ENCODE measurements around the gene KPNA3.

The KPNA3 gene

DNA sequence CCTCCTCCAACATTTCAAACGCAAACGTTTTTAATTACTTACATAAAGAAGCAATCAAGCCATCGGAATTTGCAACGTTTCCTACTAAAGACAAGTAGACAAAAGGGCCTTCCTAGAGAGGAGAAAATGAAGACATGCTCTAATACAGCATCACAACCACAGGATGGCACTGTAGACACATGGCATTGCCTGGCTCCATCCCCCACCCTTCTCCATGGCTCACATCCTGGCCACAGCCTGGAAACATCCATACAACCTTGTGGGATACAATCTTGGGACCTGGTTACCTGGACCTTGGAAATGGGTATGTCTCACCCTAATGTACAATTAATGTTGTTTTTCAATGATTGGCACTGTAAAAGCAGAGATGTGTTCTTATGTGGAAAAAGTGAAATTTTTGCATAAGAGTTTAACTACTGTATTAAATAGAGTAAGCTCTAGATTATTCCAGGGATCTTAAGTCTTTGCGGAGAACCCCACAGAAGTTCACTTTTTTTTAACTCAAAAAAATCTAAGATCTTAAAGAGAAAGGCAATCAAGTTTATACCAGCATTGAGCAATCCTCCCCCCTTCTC is 122.7 kb downstream of the KPNA3 start:
- Histone ChIP-seq H3K79me2 (ENCODE audit: control insufficient read depth, low read length) (peaks cover 3% of the 10 kb centered on the region), H3K36me3 (ENCODE audit: control insufficient read depth, low read length) (peaks cover 22% of the 10 kb centered on the region), H3K27me3 (ENCODE audit: control insufficient read depth, low read length) (no peaks in the 10 kb centered on the region), H3K4me3 (ENCODE audit: low read length) (no peak overlapping the region), H3K27ac (ENCODE audit: low read depth, low read length) (no peak overlapping the region), H4K20me1 (ENCODE audit: control insufficient read depth, insufficient read depth, low read depth, low read length) (no peaks in the 10 kb centered on the region), H3K9me2 (replicated peaks; ENCODE audit: control insufficient read depth, low read length) (no peaks in the 10 kb centered on the region), H3K9me3 (ENCODE audit: control insufficient read depth, insufficient read depth, low read length) (no peaks in the 10 kb centered on the region), H3F3A (ENCODE audit: control insufficient read depth, insufficient read depth) (0 out of 2 replicates have a peak, but pooled peaks cover 4% of the 10 kb centered on the region), H3K4me1 (ENCODE audit: control insufficient read depth, low read length) (no peaks in the 10 kb centered on the region), H3K4me2 (ENCODE audit: low read length) (no peak overlapping the region)
- TF ChIP-seq, protein P1, sequence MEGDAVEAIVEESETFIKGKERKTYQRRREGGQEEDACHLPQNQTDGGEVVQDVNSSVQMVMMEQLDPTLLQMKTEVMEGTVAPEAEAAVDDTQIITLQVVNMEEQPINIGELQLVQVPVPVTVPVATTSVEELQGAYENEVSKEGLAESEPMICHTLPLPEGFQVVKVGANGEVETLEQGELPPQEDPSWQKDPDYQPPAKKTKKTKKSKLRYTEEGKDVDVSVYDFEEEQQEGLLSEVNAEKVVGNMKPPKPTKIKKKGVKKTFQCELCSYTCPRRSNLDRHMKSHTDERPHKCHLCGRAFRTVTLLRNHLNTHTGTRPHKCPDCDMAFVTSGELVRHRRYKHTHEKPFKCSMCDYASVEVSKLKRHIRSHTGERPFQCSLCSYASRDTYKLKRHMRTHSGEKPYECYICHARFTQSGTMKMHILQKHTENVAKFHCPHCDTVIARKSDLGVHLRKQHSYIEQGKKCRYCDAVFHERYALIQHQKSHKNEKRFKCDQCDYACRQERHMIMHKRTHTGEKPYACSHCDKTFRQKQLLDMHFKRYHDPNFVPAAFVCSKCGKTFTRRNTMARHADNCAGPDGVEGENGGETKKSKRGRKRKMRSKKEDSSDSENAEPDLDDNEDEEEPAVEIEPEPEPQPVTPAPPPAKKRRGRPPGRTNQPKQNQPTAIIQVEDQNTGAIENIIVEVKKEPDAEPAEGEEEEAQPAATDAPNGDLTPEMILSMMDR (IDR thresholded peaks at IDR 0.05; ENCODE audit: low read depth, low read length, poor library complexity, severe bottlenecking) = peak; percentile 49
- no peak for TF ChIP-seq EZH2phosphoT487 (IDR thresholded peaks at IDR 0.05; ENCODE audit: borderline replicate concordance, low read length)

DNA sequence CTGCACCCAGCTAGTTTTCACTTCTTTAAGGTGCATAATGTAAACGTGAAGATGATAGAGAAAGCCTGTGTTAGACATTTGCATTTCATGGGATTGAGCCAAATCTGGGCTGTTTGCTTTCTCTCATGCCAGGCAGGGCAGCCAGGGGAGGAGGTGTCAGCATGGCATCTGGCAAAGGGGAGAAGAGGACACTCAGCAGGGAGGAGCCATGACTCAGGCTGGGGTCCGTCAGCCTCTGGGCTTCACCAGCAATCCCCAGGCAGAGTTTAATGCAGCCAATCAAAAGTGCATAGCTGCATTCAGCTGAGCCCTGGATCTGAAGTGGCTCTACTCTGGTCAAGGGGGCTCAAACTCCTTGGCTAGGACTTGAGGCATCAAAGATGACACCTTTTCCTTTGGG is 124.7 kb downstream of the KPNA3 start:
- no peaks in the 10 kb centered on the region for H3K79me2 ChIP-seq (ENCODE audit: control insufficient read depth, low read length)
- H3K4me1 ChIP-seq (ENCODE audit: control insufficient read depth, low read length) = no peaks in the 10 kb centered on the region
- H3F3A ChIP-seq (ENCODE audit: control insufficient read depth, insufficient read depth) = 0 out of 2 replicates have a peak, but pooled peaks cover 4% of the 10 kb centered on the region
- no peaks in the 10 kb centered on the region for H4K20me1 ChIP-seq (ENCODE audit: control insufficient read depth, insufficient read depth, low read depth, low read length)
- no peaks in the 10 kb centered on the region for H3K27me3 ChIP-seq (ENCODE audit: control insufficient read depth, low read length)
- H3K4me3 ChIP-seq (ENCODE audit: low read length) = no peak overlapping the region
- peaks cover 22% of the 10 kb centered on the region for H3K36me3 ChIP-seq (ENCODE audit: control insufficient read depth, low read length)
- H3K4me2 ChIP-seq (ENCODE audit: low read length) = no peak overlapping the region
- TF ChIP-seq, protein P1 (IDR thresholded peaks at IDR 0.05; ENCODE audit: low read depth, low read length, poor library complexity, severe bottlenecking) = no peak
- no peak for TF ChIP-seq EZH2phosphoT487 (IDR thresholded peaks at IDR 0.05; ENCODE audit: borderline replicate concordance, low read length)
- no peak overlapping the region for H3K27ac ChIP-seq (ENCODE audit: low read depth, low read length)
- H3K9me2 ChIP-seq (replicated peaks; ENCODE audit: control insufficient read depth, low read length) = no peaks in the 10 kb centered on the region
- no peaks in the 10 kb centered on the region for H3K9me3 ChIP-seq (ENCODE audit: control insufficient read depth, insufficient read depth, low read length)

DNA sequence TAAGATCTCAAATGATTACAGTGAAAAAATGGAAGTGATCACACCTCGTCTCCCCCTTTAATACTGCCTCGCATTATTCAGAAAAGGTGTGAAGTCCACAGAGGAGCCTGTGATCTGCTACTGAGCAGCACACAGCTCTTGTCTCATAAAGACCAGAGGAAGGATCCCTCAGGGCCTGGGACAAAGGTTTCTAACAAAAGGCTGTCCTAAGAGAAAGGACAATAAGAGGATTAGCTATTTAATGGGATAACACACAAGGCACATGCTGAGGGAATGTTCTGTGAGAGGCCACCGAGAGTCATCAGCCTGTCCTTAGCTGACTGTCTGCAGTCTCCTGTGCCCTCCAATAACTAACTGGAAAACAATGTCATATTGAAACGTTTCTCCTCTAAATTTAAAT is 127.9 kb downstream of the KPNA3 start:
- Histone ChIP-seq H3K4me1 (ENCODE audit: control insufficient read depth, low read length) (no peaks in the 10 kb centered on the region), H3K79me2 (ENCODE audit: control insufficient read depth, low read length) (no peaks in the 10 kb centered on the region), H3K9me2 (replicated peaks; ENCODE audit: control insufficient read depth, low read length) (no peaks in the 10 kb centered on the region), H3F3A (ENCODE audit: control insufficient read depth, insufficient read depth) (no peaks in the 10 kb centered on the region), H3K27ac (ENCODE audit: low read depth, low read length) (no peak overlapping the region), H3K4me2 (ENCODE audit: low read length) (no peak overlapping the region), H3K36me3 (ENCODE audit: control insufficient read depth, low read length) (peaks cover 22% of the 10 kb centered on the region), H3K4me3 (ENCODE audit: low read length) (no peak overlapping the region), H4K20me1 (ENCODE audit: control insufficient read depth, insufficient read depth, low read depth, low read length) (no peaks in the 10 kb centered on the region), H3K9me3 (ENCODE audit: control insufficient read depth, insufficient read depth, low read length) (no peaks in the 10 kb centered on the region), H3K27me3 (ENCODE audit: control insufficient read depth, low read length) (no peaks in the 10 kb centered on the region)
- TF ChIP-seq, protein P1 (IDR thresholded peaks at IDR 0.05; ENCODE audit: low read depth, low read length, poor library complexity, severe bottlenecking) = no peak
- no peak for TF ChIP-seq EZH2phosphoT487 (IDR thresholded peaks at IDR 0.05; ENCODE audit: borderline replicate concordance, low read length)
